HG03469 (cell line): ENCODE results near the gene ITPK1.

ENCODE experiments used
- ATAC-seq: cut with Tn5 transposase; IDR thresholded peaks from one replicate; pipeline ENCODE4 v1.9.1; 2021; ENCODE audit warnings: mild to moderate bottlenecking, moderate library complexity, moderate number of reproducible peaks; ENCODE audit not compliant: unreplicated experiment

ITPK1 gene

GRCh38 chr14:92960706-92961566, 154.8 kb downstream of the ITPK1 start:
- ATAC-seq, result no peak

DNA sequence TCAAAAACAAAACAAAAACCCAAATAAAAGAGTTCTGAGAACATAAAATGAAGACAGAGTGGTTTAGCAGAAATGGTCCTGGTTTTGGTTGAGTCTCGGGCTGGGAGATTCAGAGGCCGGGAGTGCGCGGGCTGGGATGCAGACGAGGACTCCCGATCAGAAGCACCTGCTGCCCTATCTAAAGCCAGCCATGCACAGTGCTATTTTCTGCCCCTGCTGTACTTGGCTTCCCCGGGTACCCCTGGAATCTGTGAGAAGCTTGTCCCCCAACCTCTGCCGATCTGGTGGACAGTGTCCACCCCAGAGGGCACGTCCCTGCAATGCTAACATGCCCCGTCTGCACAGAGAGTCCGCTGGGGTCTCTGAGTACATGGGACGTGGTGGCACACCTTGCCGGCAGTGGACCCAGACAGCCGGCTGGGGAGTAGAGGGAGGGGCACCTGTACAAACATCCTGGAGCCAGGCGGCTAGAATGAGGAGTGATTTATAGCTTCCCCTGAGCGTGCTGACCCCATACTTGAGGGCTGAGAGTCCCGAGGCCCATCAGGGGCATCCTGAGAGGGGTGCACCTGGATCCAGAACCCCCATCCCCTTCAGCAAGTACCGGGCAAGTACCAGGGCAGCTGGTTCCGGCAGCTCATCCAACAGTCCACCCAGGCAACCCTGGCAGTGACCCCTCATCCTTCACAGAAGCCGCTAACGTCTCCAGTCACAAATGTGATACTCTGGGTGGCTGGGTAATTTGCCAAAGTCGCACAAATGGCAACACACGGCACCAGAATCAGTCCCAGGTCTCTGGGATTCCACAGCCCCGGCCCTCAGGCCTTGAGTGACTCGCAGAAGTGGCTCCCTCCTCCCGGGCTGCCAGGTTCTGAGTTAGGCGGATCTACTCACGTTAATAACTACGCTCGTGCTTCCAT, 155.7 kb downstream of the ITPK1 start:
- ATAC-seq, result no peak

DNA sequence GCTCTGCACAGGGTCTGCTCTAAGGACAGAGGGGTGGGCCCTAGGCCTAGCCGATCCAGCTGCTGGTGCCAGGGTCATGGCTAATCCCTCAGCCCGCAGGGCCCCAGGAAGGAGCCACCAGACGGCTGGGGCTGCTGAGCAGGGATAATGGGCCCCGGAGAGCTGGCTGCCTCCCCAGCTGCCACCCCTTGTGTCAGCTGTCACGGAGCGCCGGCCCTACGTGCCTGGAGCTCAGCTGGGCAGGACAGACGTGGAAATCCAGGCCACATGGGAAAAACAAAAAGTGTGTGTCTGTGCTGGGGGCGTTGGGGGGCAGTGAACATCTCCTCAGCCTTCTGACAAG, 156.6 kb downstream of the ITPK1 start:
- ATAC-seq, result no peak

DNA sequence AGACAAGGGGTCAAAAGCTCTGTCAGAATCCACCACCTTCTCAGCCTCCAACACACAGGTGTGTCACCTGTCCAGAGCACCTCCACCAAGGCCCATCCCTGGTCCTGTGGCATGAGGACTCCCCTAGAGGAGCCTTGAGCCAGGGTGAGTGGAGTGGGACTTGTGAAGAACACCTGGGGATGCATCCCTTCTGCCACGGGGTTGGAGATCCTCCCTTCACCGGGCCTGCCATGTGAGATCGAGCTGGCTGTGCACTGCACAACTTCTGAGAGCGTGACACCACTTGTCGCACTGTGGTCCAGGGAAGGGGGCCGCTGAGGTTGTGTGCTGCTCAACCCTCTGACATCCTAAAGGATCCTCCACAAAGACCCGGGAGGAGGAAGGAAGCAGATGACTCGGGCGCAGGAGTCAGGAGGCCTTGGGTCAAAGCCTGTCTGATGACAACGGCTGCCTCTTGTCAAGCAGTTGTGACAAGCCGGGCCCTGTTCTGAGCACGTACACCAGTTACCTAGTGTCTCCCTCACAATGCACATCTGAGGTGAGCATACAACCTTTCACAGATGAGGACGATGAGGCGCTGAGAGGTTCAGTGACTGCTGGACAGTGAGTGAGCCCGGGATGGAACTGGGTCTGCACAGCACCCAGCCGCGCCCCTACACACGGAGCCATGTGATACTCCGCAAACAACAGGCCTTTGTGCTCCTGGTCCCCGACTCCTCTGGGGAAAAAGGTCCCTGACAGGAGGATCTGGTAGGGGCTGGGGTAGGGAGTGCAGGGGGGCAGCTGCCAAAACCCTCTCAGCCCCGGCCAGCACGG, 157.1 kb downstream of the ITPK1 start:
- ATAC-seq, result no peak

DNA sequence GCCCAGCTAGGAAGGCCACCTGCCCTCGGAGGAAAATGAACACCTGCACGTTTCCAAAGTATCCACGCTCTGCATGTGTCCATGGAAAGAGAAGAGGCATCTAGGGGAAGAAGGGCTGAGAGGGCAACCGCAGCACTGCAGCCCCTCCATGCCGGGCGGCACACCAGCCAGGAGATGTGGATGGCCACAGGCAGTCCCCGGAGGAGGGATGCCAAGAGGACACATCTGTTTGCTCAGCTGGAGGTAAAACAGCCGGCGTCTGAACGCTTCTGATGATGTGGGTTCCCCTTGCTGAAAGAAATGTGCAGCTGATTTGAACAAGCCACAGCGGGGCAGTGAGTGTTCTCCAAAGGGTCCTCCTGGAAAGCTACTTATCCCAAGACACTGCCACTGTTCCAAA, 158.8 kb downstream of the ITPK1 start:
- ATAC-seq, result no peak

- no peak for ATAC-seq
Observed at GRCh38 chr14:92955381-92955780, 160.3 kb downstream of the ITPK1 start.

- no peak for ATAC-seq
Observed at GRCh38 chr14:92954933-92955332, 160.8 kb downstream of the ITPK1 start.

GRCh38 chr14:92953526-92953925, 162.2 kb downstream of the ITPK1 start:
- ATAC-seq, result no peak

- ATAC-seq, result no peak
Observed at GRCh38 chr14:92952481-92953298, 163.0 kb downstream of the ITPK1 start.

GRCh38 chr14:92951912-92952471, 163.7 kb downstream of the ITPK1 start:
- peak; percentile 62 for ATAC-seq

DNA sequence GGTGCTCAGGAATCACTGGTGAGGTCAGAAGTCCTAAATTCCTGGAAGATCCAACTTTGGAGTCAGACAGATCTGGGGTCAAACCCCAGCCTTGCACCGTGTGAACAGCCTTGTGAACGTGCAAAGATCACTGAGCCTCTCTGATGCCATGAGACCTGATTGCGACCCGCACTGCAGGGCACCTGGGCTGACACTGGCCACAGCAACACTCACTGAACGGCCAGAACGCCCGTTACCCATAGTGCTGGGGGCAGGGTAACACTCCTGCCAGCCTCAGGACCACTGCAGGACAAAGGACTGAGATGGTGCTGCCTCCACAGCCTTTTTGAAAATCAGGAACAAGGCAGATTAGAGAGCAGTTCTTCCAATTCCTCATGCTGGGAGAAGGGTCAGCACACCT, 164.5 kb downstream of the ITPK1 start:
- no peak for ATAC-seq

GRCh38 chr14:92950773-92951172, 165.0 kb downstream of the ITPK1 start:
- no peak for ATAC-seq

DNA sequence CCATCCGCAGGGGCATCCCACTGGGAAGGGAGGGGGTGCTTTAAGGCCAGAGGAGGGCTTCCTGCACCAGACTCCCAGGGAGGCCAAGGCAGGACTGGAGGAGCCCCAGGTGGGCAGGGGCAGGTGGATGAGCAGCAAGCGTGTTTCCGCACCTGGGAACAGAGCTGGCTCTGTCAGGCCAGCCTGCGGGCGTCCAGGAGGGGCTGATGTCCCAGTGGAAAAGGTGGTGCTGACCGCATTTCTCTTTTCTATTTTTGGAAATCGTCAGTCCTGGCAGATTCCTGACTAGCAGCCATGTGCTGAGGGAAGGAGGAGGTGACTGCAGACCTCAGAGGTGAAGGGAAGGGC, 165.6 kb downstream of the ITPK1 start:
- no peak for ATAC-seq

DNA sequence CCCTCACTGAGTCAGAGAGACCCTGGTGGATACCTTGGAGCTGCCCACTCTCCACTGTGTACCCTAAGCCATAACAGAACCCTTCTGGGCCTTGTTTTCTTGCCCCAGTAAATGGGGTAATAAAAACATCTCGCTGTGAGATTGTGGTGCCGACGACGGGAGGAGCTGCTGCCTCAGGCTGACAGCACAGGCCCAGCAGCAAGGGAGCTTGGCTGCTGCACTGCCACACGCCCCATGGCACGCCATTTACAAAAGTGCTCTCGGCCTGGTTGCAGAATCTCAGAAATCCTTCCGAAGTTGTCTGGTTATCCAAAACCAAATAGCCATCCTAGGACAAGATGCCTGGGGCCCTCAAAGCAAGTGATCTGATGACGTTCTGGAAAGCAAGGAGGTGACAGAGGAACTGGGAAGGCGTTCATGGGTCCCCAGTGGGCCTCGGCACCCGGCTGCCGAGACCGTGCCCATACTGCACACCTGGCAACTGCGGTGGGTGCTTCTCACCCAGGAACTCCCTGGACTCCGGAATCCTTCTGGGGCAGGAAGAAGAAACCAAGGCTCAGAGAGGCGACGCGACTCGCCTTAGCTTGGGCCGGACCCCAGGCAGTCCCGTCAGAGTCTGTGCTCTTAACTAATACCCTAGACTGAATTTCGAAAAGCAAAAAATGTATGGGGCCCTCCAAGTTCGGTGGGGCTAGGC, 166.1 kb downstream of the ITPK1 start:
- no peak for ATAC-seq

DNA sequence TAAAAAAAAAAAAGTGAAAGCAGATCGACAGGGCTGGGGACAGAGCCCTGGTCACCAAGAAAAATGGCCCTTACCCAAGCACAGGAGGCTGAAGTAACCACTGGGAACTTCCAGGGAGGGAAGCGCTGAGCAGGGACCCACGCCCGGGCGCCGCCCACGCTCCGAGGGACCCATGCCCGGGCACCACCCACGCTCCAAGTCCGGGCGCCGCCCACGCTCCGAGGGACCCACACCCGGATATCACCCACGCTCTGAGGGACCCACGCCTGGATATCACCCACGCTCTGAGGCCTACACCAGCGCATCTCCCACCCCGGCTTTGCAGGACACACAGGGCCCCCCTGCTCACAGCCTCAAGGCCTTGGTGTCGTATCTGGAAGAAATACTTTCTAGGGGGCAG, 167.1 kb downstream of the ITPK1 start:
- ATAC-seq, result no peak

DNA sequence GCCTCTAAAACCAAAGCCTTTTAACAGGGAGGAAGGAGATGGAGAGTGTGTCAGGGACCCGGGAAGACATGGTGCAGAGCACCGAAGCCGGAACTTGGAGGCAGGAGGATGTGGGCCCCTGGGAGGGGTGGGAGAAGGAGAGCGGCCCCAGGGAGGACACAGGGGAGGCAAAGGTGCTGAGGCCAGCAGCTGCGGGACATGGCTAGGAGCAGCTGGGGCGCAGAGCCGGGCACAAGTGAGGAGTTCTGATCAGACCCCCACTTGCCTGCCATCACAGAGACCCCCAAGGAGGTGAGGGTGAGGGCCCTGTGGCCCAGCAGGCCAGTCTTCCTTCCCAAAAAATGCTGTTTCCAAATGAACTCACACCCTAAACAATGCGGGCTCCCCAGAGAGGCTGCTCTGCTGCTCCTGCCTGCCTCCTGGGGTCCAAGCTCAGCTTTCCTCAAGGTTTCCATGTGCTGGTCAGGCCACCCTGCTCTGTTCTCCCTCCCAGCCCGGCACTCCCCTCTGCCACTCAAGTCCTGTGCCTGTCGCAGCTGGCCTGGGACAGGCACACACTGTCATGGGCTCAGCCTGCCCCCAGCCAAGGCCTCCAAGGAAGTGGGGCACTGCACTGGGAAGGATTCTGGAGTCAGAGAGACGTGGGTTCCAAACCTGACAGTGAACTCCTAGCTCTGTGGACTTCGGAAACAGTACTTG, 168.7 kb downstream of the ITPK1 start:
- no peak for ATAC-seq

DNA sequence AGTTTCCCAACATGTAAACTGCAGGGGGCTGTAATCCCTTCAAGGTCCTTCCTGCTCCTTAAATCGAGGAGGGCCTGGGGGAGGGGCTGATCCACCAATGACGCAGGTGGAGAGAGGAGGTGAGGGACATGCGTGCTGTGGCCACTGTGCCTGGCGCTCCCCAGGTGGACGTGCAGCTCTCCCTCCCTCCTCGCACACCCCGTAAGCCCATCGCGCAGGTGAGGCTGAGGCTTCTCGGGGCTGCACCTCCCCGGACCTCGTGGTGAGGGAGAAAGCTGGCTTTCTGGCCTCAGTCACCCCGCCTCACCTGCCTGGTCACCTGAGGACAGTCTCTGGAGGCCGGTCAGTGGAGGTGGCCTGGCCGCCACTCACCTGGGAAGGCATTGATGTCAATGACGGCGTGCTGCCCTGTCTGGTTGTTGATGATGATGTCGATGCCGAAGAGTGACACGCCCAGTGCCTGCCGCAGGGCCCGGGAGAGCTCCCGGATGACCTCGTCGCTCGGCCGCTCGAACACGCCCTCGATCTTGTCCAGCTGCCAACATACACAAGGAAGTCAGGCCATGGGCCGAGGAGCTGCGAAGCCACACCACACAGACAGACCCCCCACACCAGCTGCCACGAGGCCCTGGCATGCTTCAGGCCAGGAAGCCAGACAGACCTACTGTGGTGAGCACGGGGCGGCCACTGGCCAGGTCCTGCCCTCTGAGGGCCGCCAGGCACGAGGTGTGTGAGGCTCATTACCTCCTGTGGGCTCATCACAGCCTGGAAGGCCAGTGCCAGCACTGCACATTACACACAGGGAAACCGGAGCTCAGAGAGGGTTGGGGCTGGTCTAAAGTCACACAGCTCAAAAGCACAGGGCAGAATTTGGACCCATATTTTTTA, 169.5 kb downstream of the ITPK1 start:
- no peak for ATAC-seq

DNA sequence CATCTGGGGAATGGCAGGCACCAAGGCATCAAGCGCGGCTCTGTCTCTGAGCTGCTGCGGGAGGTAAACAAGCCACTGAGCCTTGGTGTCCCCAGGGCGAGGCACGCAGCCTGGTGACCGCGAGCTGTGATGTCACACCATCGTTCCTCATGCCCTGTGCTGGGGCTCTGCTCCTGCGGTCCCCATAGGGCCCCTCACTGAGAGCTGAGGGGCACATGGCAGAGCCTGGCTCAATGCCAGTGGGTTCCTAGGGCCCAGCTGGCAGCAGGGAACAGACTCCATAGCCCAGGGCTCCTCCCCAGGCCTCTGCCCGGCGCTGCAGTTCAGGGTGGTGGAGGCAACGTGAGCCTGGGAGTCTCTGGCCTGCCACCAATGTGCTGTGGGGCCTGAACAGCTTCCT, 170.2 kb downstream of the ITPK1 start:
- no peak for ATAC-seq
